Stimulated activated CD8-positive, alpha-beta memory T cell treated with anti-CD3 and anti-CD28 coated beads, Interleukin-4, amount 100 ng/mL, for 4 hours (primary cell): Measurements from ENCODE around the gene STAT5A.
A peak's percentile ranks its signal among the peaks of the same experiment; 100 is the strongest.
"Not testable (repeated sequence)": the region's sequence is repeated elsewhere in the genome, so short reads cannot be mapped to it uniquely, and the experiment has no call there.

ENCODE experiments used
- DNase-seq, 2 donors: peaks; one replicate each; pipeline ENCODE4 v3.0.0-alpha.2; 2020; ENCODE audit warnings: low read depth in 2 of 2, low spot score in 1 of 2

The STAT5A gene

DNA sequence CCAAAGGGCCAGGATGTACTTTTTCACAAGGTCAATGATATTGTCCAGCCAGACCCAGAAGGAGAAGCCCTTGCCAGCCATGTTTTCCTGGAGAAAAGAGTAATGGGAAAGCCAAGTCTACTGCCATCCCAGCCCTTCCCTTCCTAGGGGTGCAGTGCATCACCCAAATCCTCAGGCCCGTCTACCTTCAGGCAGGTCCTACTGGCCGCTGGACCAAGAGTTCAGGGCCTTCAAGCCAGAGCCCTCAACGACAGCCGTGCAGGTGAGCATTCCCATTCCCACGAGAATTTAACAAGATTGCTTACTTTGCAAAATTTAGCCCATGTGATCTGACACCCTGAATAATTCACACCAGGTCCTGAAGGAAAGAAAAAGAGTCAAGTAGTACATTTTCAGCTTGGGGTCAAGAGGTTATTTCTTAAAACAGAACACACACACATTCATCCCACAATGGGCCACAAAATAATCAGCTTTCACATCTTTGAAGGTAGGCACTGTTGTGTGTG is 35.0 kb downstream of the STAT5A start:
- no peak for DNase-seq

DNA sequence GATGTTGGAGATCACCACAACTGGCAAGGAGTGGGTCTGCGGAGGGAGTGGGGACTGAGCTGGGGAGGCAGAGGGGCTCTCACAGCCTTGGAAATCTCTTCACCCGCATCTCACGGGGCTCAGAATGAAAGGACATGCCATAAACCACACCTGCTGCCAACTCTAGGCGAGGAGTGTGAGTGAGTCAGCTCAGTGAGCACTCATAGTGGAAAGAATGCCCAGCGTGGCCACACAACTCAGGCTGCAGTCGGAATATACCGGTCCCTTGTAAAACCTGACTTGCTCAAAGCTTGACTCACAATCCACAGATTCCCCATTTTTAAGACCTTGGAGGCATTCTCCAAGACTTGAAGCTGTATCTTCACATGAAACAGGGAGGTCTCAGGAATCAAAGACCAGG is 36.7 kb downstream of the STAT5A start:
- DNase-seq: no peak

DNA sequence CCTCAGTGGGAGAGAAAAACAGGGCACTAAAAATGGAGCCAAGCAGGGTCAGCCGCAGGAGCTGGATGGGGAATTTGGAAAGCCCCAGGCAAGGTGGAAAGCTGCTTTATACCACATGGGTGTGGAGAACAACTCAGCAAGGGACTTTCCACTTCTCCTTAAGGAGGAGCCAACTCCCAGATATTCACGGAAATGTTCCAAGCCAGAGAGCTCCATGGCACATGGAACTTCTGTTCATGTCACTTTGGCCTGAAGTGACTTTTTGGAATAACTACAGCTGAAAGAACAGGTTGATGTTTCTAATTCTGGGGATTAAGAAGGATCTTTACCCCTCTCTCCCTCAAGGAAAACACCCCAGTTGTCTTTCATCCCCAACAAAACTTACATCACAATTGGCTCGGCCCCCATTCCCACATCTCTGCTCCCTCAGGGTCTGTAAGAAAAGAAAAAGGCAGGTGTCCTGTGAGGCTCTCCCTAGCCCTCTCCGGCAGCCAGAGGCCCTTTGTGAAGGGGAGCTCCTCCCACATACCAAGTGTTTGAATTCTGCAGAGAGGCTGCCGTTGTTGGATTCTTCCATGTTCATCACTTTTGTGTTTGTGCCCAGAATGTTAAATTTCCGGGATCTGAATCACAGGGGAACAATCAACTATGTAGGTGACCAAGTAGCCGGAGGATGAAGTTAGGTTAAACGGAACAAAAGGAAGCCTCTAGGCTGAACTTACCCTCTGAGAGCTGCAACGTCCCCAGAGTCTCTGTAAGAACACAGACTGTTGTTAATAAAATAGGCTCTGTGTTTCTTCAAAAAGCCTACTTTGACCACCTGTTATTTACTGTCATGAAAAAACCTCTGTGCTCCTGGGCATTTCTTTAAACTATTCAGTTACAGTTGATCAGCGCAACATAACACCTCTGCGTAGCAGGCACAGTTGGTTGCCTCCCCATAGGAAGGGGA is 41.0 kb downstream of the STAT5A start:
- no peak for DNase-seq

DNA sequence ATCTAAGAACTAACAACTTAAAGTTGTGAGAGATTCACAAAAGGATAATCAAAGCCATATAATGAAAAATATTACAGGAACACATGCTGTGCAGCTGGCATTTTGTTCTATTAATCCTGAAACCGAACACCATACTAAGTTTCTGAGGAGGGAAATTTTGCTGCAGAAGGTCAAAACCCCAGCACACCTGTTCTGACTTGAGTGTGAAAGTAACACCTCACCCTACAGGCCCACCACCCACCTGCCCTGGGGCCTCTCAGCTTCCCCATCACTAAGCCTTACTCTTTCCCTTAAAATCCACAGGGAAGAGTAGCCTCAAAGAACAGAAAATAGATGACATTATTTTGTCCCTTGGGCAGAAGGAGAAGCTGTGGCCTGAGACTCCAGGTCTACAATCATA is 44.8 kb downstream of the STAT5A start:
- no peak for DNase-seq

DNA sequence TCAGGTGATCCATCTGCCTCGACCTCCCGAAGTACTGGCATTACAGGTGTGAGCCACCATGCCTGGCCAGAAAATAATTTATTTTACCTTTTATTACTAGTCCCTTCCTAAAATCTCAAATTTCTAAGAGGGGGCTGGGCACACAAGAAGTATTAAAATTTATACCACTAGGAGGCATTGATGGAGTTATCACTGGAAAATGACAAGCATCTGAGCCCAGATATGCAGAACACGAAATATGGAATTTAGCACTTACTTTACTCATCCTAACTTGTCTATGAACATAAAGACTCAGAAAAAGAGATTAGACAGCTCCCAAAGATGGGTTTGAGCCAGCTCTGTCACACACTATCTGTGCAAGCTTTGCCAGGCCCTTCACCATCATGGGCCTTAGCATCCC is 46.4 kb downstream of the STAT5A start:
- no peak for DNase-seq

DNA sequence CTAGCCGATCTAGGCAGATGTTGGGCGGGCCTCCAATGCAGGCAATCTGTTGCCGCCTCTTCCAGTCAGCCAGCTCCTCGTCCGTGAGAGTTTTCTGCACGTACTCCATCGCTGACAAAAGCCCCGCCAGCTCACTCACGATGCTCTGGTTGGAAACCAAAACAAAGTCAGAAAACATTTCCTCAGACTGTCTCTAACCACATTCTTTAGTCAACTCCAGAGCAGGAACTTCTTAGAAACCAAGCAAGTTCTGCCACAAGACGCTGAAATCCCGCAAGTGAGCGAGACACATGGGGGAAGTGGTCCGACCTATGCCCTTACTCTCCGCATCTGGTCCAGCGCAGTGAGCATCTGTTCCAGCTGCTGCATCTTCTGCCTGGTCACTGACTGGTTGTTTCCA is 49.1 kb downstream of the STAT5A start:
- peak in 1 of 2 donors; percentile 12 for DNase-seq

DNA sequence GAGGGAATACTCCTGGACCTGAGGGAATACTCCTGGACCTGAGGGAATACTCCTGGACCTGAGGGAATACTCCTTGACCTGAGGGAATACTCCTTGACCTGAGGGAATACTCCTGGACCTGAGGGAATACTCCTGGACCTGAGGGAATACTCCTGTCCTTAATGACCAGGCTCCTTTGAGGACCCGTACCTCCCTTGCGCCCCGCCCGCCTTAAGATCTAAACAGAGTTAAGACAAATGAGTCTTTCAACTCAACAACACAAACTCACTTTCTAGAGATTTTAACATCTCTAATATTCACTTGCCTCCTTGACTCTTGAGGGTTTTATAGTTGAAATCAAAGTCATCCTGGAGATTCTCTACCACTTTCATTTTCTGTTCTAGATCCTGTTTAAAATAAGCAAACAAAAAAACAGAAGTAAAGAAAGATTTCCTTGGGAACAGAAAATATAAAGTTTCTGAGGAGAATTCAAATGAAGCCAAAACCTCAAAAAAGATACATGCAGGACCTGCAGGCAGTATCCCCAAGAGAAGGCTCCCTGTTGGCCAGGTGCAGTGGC is 50.2 kb downstream of the STAT5A start:
- DNase-seq: no peak

DNA sequence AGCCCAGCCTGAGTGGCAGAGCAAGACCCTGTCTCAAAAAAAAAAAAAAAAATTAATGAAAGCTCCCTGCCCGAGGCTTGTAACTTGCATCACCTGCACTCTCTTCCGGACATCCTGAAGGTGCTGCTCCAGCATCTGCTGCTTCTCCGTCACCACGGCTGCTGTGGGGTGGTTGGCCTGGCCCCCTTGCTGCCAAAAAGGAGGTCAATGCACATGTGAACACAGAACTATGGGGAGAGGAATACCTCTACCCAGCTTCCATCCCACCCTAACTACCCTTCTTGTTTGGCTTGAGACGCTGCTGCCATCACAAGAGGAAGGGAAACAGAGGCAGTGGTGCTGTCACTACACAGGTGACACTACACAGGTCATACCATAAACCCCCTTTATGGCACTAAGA is 50.9 kb downstream of the STAT5A start:
- DNase-seq: no peak

DNA sequence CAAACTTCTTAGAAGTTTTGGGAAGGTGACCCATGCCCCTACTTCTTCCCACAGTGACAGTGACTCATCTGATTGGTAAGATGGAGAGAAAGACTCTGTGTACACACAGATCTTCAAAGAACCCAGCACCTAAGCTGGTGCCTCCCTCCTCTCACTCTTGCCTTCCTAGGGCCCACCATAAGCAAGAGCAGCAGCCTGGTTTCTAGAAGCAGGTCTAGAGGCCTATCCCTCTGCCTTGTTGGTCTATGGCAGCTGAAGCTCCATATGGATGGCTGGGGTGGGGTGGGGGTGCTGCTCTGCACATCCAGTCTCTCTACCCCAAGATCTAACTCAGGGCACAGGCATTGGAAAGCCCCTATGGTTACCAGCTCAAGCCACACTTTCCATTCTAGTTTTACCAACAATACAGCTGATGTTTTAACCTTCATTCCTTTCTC is 52.4 kb downstream of the STAT5A start:
- no peak for DNase-seq

DNA sequence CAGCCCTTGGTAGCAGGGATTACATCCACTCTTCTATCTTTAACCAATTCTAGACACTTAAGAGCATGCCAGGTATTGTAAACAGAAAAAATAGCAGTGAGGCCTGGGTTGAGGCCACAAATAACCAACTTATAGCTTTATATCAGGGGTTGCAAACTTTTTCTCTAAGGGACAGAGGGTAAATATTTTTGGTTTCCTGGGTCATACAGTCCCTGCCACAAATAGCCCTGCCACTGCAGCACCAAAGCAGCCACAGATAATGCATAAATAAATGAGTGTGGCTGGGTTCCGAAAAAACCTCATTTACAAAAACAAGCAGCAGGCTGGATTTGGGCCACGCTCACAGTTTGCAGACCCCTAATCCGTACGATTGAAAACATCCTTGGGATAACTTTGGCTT is 53.3 kb downstream of the STAT5A start:
- DNase-seq: no peak

DNA sequence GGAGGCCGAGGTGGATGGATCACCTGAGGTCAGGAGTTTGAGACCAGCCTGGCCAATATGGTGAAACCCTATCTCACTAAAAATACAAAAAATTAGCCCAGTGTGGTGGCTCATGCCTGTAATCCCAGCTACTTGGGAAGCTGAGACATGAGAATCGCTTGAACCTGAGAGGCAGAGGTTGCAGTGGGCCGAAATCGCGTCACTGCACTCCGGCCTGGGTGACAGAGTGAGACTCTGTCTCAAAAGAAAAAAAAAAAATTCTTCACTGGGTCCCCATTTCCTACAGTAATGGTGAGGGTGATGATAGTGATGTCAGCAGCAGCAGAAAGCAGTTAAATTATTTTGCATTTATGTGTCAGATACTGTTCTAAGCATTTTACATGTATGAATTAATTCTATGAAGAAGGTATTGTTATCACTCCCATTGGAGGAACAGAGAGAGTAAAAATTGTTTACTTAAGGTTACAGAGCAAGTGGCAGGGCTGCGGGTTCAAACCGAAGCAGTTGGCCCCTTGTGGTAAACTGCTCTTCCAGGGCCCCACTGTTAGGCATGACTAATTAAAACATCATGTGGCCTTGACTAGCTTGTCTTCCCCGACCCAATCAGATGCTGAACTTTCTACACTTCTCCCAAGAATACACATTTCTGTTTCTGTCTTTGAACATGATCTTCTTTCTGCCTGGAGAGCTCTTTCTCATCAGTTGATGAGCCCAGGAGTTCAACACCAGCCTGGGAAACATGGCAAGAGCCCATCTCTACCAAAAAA is 54.1 kb downstream of the STAT5A start:
- no peak for DNase-seq

DNA sequence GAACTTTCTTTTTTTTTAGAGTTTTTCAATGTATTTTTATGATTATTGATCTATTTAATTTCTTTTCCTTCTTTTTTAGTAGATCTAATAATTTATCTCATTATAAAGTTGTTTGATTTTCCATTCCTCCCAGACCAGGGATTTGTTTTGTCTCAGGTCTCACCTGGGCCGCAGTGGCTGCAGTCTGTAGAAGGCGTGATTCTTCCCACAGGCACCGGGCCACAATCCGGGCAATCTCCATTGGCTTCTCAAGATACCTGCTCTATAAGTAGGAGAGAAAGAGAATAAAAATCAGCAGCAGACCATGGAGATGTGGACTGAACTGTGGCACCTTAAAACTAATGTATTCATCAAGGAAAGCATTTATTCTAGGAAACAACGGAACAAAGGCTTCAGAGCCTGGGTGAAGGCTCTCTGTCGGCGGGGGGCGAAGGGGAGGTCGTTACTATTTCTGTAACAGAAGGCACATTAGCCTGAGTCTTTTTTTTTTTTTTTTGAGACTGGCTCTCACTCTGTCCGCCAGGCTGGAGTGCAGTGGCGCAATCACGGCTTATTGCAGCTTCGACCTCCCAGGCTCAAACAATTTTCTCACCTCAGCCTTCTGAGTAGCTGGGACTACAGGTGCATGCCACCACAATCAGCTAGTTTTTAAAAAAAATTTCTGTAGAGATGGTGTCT is 57.2 kb downstream of the STAT5A start:
- no peak for DNase-seq

DNA sequence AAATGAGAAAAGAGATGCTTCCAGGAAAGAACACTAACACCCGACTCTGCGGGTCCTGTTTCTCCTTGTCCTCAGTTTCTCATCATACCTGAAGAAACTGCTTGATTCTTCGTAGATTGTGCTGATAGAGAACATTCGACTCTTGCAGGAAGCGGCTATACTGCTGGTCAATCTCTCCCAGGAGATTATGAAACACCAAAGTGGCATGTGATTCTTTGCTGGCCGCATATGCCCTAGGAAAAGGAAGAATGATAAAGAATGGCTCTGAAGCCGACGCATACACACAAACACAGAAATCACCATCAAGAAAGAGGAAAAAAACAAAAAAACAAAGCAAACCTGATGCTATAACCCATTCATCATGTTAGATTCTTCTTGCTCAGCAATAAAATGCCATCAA is 58.2 kb downstream of the STAT5A start:
- no peak for DNase-seq

DNA sequence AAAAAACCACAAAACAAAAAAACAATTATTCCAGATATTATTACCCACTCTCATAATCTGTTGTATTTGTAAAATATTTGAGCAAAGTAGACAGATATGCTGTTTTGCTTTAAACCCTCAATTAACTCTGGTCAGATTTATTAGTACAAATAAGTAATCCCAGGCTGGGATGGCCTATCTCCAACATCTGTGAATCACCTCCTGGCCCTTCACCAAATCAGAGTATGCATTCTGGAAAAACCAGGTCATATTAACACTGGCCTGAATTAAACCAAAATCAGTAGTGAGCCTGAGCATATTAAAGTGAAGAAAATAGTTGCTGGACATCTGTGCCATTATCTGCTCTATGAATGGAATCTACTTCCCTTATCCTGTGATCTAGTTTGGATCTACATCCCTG is 58.9 kb downstream of the STAT5A start:
- DNase-seq: no peak

DNA sequence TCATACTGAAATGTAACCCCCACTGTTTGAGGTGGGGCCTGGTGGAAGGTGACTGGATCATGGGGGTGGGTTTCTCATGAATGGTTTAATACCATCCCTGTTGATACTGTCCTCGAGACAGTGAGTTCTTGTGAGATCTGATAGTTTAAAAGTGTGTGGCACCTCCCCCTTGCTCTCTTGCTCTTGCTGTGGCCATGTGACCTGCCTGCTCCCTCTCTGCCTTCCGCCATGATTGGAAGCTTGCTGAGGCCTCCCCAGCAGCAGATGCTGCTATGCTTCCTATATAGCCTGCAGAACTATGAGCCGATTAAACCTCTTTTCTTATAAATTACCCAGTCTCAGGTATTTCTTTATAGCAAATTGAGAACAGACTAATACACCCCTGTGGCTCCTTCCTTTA is 59.3 kb downstream of the STAT5A start:
- DNase-seq: no peak

DNA sequence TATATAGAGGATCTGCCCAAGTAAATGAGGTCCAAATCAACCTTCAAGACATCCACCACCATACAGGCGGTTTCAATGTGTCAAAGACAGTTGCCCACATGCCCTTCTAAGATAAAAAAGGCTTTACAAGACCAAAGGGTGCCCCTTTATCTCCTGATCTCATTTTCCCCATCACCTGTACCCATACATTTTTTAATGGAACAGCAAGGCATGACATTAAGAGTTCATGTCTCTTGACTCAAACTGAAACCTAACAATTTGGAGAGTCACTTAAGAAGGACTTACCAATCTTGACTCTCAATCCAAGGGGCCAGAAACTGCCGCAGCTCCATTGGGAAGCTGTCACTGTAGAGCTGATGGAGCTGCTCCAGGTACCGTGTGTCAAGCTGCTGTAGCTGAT is 59.8 kb downstream of the STAT5A start:
- no peak for DNase-seq

DNA sequence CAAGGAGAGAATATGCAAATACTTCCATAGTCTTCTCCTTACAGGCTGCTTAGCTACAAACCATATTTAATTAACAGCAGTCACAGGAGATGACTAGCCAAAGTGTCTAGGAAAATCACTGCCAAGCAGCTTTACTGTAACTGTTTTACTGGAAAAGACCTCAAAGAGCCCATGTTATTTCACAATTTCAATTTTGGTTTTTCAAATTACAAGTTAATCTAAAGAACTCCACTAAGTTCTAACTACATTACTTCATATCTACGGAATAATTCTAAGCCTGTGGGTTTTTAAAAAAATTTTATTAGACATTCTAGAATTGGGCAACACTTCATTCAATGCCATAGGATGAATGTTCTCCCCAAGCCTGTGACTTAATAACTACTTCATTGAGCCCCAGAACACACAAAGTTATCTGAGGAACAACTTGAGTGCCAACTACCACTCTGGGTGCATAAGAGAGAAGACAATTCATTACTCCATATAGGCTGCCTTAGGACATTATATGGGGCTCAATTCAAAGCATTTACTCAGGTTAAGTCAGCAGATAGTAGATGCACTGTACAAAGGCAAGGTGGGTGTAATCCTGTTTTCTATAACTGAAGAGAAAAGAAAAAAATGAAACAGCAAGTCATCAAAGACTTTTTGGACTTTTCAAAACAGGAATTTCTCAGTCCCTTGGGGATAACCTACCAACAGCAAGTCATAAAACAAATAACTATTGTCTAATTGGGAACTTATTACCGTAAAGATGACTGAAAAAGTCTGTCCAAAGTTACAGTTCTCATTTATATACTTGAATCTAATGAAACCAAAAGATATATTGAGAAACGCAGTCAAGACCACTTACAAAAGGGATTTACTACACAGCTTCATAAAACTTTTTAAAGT is 66.9 kb downstream of the STAT5A start:
- no peak for DNase-seq

DNA sequence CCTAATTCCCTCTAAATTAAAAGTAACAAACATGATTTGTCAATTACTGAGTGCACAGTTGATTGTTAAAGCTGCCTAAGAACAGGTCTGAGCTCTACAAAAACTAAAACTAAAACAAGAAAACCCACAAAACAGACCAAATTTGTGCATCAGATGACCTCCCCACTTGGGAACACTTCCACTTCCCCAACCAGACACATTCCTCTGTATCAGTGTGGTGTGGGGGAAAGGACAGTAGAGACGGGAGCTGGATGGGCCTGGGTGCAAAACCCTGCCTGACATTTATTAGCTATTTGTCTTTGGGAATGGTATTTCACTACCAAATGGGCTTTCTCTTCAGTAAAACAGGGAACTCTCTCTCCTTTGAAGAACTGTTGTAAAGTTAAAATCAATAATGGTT is 70.1 kb downstream of the STAT5A start:
- no peak for DNase-seq

DNA sequence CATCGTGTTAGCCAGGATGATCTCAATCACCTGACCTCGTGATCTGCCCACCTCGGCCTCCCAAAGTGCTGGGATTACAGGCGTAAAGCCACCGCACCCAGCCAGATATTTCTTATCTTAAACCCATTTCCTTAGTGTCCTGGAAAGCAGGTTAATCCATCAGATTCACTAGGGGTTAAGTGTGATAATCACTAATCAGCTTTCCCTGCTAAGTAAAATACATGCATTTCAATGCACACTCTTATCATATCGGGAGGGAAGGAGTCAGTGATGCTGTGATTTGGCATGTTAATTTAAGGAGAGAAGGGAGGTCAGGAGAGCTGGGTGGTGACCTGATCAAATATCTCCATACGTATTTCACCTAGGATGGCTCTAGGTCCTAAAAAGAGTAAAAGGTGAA is 70.8 kb downstream of the STAT5A start:
- no peak for DNase-seq

DNA sequence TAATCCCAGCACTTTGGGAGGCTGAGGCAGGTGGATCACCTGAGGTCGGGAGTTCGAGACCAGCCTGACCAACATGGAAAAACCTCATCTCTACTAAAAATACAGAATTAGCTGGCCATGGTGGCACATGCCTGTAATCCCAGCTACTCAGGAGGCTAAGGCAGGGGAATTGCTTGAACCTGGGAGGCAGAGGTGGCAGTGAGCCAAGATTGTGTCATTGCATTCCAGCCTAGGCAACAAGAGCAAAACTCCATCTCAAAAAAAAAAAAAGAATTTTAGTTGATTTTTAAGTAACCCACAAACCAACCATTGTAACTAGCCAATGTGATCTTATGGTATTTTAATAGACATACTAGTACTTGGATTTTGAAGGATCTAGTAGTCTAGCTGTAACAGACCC is 72.1 kb downstream of the STAT5A start:
- not testable (repeated sequence) for DNase-seq
